PFSK-1 (cell line): ENCODE results near the gene FBN2.

Source experiments
- POLR2AphosphoS5 ChIP-seq: IDR thresholded peaks from 2 replicates; pipeline ENCODE4 v1.6.1; 2012; ENCODE audit warnings: low read depth, mild to moderate bottlenecking, control low read depth, low read length, moderate library complexity
- SIN3A ChIP-seq: IDR thresholded peaks from 2 replicates; pipeline ENCODE4 v1.6.1; 2012; ENCODE audit warnings: mild to moderate bottlenecking, low read length, moderate library complexity, borderline replicate concordance; ENCODE audit not compliant: insufficient read depth
- TAF1 ChIP-seq: IDR thresholded peaks from 2 replicates; pipeline ENCODE4 v1.6.1; 2012; ENCODE audit warnings: low read length, control low read depth, borderline replicate concordance; ENCODE audit not compliant: insufficient read depth
- TF ChIP-seq, protein P1 (sequence below), 2 experiments: IDR thresholded peaks; 2 replicates each; pipeline versions ENCODE4 v1.6.1 to v1.8.0; 2011 to 2012; ENCODE audit warnings: low read depth in 2 of 2, low read length in 2 of 2, control low read depth in 1 of 2, inconsistent platforms in 1 of 2, mild to moderate bottlenecking in 1 of 2, moderate library complexity in 1 of 2; ENCODE audit not compliant: insufficient read depth in 1 of 2

- TF ChIP-seq, protein P1, sequence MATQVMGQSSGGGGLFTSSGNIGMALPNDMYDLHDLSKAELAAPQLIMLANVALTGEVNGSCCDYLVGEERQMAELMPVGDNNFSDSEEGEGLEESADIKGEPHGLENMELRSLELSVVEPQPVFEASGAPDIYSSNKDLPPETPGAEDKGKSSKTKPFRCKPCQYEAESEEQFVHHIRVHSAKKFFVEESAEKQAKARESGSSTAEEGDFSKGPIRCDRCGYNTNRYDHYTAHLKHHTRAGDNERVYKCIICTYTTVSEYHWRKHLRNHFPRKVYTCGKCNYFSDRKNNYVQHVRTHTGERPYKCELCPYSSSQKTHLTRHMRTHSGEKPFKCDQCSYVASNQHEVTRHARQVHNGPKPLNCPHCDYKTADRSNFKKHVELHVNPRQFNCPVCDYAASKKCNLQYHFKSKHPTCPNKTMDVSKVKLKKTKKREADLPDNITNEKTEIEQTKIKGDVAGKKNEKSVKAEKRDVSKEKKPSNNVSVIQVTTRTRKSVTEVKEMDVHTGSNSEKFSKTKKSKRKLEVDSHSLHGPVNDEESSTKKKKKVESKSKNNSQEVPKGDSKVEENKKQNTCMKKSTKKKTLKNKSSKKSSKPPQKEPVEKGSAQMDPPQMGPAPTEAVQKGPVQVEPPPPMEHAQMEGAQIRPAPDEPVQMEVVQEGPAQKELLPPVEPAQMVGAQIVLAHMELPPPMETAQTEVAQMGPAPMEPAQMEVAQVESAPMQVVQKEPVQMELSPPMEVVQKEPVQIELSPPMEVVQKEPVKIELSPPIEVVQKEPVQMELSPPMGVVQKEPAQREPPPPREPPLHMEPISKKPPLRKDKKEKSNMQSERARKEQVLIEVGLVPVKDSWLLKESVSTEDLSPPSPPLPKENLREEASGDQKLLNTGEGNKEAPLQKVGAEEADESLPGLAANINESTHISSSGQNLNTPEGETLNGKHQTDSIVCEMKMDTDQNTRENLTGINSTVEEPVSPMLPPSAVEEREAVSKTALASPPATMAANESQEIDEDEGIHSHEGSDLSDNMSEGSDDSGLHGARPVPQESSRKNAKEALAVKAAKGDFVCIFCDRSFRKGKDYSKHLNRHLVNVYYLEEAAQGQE (IDR thresholded peaks at IDR 0.05; ENCODE audit: insufficient read depth in 1 of 2, low read depth in 2 of 2, low read length in 2 of 2) = no peak
- no peak for TF ChIP-seq SIN3A
- TF ChIP-seq POLR2AphosphoS5 = no peak
- no peak for TF ChIP-seq TAF1
These were observed 31.4 kb downstream of the FBN2 start for GRCh38 chr5:128506643-128507042.
